HG03045 (cell line): Measurements from ENCODE around the gene KRTAP5-2.
"Not testable (repeated sequence)": the region's sequence is repeated elsewhere in the genome, so short reads cannot be mapped to it uniquely, and the experiment has no call there.

Experiments
- ATAC-seq: cut with Tn5 transposase; IDR thresholded peaks from one replicate; pipeline ENCODE4 v1.9.1; 2021; ENCODE audit warnings: mild to moderate bottlenecking, moderate library complexity; ENCODE audit not compliant: unreplicated experiment

KRTAP5-2 gene

GRCh38 chr11:1597994-1598380 is at the start of gene KRTAP5-2:
KRTAP5-2 (minus strand) TSS chr11:1598294; CDS start chr11:1598250, 44 bp downstream.
- ATAC-seq = no peak

GRCh38 chr11:1646540-1646939 is 48.4 kb upstream of the KRTAP5-2 start:
- not testable (repeated sequence) for ATAC-seq

GRCh38 chr11:1645357-1645821 is 47.3 kb upstream of the KRTAP5-2 start:
- no peak for ATAC-seq

GRCh38 chr11:1644601-1645356 is 46.7 kb upstream of the KRTAP5-2 start:
- ATAC-seq = no peak

- no peak for ATAC-seq
Observed at GRCh38 chr11:1643146-1643690, 45.1 kb upstream of the KRTAP5-2 start.

- ATAC-seq = no peak
Observed at GRCh38 chr11:1642288-1643145, 44.4 kb upstream of the KRTAP5-2 start.

- ATAC-seq = no peak
Observed at GRCh38 chr11:1641096-1641495, 43.0 kb upstream of the KRTAP5-2 start.

- ATAC-seq = no peak
Observed at GRCh38 chr11:1640076-1640946, 42.2 kb upstream of the KRTAP5-2 start.

- no peak for ATAC-seq
Observed at GRCh38 chr11:1639666-1640065, 41.6 kb upstream of the KRTAP5-2 start.

GRCh38 chr11:1639102-1639620 is 41.1 kb upstream of the KRTAP5-2 start:
- no peak for ATAC-seq

GRCh38 chr11:1638344-1638743 is 40.2 kb upstream of the KRTAP5-2 start:
- no peak for ATAC-seq

GRCh38 chr11:1637628-1638027 is 39.5 kb upstream of the KRTAP5-2 start:
- ATAC-seq = no peak

GRCh38 chr11:1636291-1636950 is 38.3 kb upstream of the KRTAP5-2 start:
- ATAC-seq = no peak

GRCh38 chr11:1633864-1634263 is 35.8 kb upstream of the KRTAP5-2 start:
- ATAC-seq = no peak

GRCh38 chr11:1632053-1632714 is 34.1 kb upstream of the KRTAP5-2 start:
- ATAC-seq = no peak

GRCh38 chr11:1631066-1631568 is 33.0 kb upstream of the KRTAP5-2 start:
- no peak for ATAC-seq

- ATAC-seq = no peak
Observed at GRCh38 chr11:1630271-1630670, 32.2 kb upstream of the KRTAP5-2 start.

GRCh38 chr11:1629326-1630185 is 31.5 kb upstream of the KRTAP5-2 start, which contains the start of gene KRTAP5-5:
KRTAP5-5 (plus strand) TSS chr11:1629775; CDS start chr11:1629841, 66 bp downstream.
- ATAC-seq = no peak
